Neural cell (in vitro differentiated cells): ENCODE measurements around the gene ASNS.
"Not testable (repeated sequence)": the region's sequence is repeated elsewhere in the genome, so short reads cannot be mapped to it uniquely, and the experiment has no call there.

Experiments used
- CTCF ChIP-seq: fragments of 450-650 bp; IDR thresholded peaks from 2 replicates; pipeline ENCODE4 v1.5.1; 2014; ENCODE audit warnings: antibody characterized with exemption, mild to moderate bottlenecking, moderate library complexity; ENCODE audit not compliant: poor library complexity, severe bottlenecking
- POLR2AphosphoS5 ChIP-seq: IDR thresholded peaks from 2 replicates; pipeline ENCODE4 v1.6.1; 2012
- REST ChIP-seq: IDR thresholded peaks from 2 replicates; pipeline ENCODE4 v1.6.1; 2012; ENCODE audit warnings: borderline replicate concordance
- TAF1 ChIP-seq: IDR thresholded peaks from 2 replicates; pipeline ENCODE4 v1.6.1; 2012; ENCODE audit warnings: low read depth

- not testable (repeated sequence) for TF ChIP-seq CTCF, REST, POLR2AphosphoS5, TAF1
These were observed 43.1 kb upstream of the ASNS start for GRCh38 chr7:97915267-97915666.
